DMS153 treated with DMSO at 0.1 percent for 48 hours (cell line): ENCODE data around the gene AK9.
A peak's percentile ranks its signal among the peaks of the same experiment; 100 is the strongest.

Experiments used
- DNase-seq: peaks from one replicate; lab custom pipeline; 2025; ENCODE audit not compliant: unreplicated experiment; lab: John Stamatoyannopoulos, UW

AK9 gene

DNA sequence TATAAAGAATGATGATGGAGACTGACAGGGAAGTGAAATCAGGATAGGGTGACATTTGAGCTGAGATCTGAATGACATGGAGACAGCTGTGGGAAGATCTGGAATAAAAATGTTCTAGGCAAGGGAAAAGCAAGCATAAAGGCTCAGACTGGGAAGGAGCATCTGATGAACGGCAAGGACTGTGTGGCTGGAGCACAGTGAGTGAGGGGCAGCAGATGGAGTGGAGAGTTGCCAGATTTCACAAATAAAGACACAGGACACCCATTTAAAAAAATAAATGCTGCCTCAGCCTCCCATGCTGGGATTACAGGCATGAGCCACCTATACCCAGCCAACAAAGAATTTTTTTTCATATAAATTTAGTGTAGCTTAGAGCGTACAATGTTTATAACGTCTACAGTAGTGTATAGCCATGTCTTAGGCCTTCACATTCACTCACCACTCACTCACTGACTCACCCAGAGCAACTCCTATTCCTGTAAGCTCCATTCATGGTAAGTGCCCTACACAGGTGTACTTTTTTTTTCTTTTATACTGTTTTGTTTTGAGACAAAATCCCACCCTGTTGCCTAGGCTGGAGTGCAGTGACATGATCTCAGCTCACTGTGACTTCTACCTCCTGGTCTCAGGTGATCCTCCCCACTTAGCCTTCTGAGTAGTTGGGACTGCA lies 205.6 kb downstream of the AK9 start:
- DNase-seq, result no peak

DNA sequence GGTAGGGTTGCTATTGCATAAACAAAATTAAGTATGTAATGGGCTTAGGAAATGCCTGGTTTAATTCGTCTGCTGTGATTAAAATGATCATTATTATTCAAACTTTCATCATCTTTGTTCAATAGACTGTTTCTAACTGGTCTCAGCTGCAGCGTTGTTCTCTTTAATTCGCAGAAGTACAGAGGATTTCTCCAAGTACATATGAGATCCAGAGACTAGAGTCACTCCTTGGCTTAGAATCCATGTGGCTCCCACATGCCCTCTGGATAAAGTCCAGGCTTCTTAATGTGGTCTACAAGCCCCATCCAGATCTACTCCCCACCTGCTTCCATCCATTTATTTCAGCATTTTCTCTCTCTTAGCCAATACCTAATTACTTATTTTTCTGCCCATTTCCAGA lies 206.9 kb downstream of the AK9 start:
- no peak for DNase-seq

DNA sequence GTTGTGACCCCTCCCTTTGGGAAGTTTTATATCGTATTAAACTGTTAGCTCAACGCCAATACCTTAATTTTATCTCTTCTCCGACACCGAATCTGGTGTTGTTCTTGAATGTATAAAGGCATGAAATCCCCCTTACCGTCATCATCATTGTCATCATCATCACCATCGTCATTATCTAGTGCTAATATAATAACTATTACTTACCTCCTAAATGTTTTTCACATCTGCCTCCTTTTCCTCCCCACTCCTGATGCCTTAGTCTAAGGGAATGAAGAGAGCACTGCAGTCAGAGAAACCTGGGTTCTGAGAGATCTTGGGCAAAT lies 207.3 kb downstream of the AK9 start:
- no peak for DNase-seq

DNA sequence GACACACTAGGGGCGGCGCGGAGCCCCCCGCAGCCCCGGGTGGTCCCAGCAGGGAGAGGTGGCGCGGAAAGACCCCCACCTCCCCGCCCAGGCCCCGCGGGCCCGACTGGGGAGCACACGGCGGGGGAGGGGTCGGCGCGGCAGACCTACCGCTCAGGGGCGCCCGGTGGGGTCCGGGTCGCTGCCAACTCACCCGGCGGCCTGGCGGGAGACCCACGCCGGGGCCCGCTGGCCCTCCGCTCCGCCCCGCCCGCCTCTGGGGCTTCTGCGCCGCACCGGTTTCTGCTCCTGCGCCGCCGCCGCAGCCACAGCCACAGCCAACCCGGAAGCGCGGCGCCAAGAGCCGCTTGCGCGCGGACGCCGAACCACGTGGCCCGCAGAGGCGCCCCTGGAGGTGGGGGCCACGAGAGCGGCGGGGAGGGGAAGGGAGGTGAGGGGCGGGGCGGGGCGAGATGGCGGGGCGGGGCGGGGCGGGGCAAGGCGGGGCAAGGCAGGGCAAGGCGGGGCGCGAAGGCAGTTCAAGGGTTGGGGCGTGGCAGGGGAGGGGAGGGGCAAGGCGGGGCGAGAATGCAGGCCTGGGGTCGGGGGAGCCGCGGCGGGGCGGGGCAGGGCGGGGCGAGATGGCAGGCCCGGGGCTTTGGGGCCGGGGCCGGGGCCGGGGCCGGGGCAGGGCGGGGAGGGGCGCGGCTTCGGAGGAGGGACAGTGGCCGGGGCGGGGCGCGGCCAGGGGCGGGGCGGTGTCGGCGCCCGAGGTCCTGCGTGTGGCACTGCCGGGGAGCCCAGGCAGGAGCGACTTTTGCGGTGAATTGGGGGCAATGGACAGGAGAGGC lies 207.9 kb downstream of the AK9 start, which contains the start of gene ZBTB24:
ZBTB24 (minus strand) TSS at position 315 of the 830 bp plus-strand sequence. CDS start 1,193 bp downstream, outside the sequence.
- peak; percentile 86 for DNase-seq

DNA sequence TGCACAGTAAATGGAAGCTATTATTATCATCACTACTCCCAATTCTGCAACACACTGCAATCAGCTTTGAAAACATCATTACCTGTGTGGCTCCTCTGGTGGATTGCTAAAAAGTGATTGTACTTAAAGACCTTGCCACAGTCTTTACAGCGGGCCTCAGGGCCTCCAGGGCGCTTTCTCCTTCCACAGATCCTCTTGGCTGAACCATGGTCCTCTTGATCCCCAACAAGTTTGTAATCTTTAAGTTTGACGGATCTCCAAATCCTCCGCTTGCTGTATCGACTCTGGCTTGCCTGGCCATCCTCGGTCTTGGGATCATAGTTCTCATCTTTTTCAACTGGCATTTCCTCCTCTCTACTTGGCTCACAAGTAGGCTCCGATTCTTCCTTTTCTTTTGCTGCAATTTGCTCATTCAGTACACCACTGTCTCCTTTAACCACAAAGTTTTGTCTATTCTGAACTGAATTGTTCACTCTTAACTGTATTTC lies 210.0 kb downstream of the AK9 start:
- DNase-seq, result no peak

DNA sequence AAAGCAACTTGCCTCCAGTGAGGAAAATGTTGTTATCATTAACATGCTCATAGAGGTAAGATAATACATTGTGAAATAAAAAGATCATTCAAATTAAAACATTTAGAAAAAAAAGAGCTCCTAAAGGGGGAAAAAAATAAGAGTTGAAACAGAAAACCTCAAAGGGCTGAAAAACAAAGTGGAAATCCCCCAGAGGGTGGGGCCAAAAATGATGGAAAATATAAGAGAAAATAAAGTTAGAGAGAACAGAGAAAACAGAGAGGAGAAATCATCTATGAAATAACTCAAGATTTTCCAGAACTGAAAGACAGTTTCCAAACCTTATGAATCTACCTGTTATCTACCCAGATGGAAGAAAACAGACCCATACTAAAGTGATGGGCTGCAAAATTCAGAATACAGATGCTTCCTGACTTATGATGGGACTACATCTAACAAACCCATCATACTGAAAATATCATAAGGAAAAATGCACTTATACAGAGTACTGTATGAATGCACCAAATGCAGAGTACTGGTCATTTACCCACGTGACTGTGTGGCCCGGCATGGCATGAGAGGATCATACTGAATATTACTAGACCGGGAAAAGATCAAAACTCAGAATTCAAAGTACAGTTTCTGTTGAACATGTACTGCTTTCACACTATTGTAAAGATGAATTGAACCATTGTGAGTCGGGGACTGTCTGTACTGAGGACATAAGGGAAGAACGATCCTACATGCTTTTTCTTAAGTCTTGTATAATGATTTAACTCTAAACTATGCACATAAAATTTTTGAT lies 212.0 kb downstream of the AK9 start:
- no peak for DNase-seq

DNA sequence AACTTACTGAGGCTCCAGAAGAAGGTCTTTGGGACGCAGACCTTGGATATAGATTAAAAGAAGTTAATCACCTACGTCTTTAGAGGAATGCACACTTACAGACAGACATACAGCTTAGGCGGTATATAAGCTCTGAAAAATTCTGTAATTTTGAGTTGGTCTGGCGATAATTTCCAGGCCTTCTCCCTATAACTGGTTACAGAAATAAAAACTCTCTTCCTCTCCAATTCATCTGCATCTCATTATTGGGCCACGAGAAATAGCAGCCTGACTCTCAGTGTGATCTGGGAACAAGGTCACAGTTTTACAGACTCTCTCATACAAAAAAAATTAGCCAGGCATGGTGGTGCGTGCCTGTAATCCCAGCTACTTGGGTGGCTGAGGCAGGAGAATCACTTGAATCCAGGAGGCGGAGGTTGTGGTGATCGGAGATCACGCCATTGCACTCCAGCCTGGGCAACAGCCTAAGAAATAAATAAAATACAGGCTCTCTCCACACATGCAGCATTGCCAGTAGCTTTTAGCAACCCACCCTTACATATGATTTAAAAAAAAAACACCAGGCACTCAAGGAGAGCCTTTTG lies 212.7 kb downstream of the AK9 start:
- DNase-seq, result no peak

DNA sequence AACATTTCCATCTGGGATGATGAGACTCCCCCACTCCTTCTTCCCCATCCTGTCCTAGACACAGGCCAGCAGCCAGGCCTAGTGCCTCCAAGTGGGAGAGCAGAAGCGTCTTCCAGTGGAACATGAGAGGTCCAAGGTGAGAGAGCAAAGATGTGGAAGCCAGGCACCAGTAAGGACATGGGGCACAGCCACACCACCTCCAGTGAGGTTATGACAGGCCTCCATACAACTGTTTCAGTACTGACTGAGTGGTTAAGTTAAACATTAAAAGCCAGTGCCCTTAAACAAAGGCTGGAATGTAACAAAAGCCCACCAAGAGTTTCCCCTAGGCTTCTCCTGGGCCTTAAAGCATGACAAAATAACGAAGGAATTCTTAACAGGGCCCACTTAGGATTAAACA lies 213.3 kb downstream of the AK9 start:
- DNase-seq, result no peak

DNA sequence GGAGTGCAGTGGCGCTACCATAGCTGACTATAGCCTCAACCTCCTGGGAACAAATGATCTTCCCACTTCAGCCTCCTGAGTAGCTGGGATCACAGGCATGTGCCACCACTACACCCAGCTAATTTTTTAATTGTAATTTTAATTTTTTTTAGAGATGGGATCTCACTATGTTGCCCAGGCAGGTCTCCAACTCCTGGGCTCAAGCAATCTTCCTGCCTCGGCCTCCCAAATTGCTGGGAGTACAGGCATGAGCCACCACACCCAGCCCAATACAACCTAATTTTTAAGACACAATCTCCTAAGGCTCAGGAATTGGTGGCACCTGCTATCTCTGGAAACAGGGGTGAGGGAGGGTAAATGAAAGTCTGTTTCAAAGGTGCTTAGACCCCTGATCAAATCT lies 213.8 kb downstream of the AK9 start:
- DNase-seq, result no peak

DNA sequence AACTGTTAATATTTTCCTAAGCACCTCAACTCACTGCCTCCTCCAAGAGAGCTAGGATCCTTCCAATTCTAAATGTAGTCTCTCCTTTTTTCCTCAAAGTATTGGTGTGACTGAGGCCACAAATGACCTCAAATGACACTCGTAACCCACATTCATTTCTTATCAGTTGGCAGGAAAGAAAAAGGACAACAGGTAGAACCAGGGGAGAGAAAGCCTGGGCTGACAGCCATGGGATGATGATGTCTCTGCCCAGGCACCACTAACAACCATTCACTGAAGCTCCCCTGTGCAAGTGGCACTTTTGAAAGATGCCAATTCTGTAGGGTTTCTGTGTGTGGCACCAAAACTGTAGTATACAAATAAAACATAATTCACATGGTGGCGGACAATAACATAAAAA lies 215.4 kb downstream of the AK9 start:
- DNase-seq, result no peak

DNA sequence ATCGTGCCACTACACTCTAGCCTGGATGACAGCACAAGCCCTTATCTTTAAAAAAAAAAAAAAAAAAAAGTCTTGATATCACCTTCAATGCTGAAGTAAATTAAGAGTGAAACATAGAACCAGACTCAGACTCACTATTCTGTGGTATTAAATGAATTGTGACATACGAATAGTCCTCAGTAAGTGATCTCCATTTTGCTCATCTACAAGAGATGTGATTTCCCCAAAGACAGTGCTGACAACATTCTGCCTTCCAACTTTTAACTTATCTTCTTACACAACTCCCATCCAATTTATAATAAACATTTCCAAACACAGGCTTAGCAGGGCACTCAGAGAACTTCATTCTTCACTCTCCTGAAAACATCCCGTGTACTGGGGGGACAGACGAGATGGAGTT lies 216.0 kb downstream of the AK9 start:
- DNase-seq, result no peak

DNA sequence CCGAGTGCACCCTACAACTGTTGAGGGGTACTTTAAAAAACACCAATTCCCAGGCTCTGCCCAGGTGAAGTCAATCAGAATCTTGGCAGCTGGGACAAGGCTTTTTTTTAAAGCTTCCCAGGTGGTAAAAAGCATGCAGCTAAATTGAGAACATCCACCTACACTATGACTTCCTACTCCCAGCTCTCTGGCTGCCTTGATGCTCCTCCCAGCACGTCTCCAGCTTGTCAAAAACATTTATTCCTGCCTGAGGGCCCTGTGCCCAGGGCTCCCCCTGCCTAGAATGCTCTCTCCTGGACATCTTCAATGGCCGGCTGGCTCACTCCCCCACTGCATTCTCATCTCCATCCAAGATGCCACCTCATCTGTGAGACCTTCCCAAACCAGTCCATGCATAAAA lies 217.9 kb downstream of the AK9 start:
- DNase-seq, result no peak

DNA sequence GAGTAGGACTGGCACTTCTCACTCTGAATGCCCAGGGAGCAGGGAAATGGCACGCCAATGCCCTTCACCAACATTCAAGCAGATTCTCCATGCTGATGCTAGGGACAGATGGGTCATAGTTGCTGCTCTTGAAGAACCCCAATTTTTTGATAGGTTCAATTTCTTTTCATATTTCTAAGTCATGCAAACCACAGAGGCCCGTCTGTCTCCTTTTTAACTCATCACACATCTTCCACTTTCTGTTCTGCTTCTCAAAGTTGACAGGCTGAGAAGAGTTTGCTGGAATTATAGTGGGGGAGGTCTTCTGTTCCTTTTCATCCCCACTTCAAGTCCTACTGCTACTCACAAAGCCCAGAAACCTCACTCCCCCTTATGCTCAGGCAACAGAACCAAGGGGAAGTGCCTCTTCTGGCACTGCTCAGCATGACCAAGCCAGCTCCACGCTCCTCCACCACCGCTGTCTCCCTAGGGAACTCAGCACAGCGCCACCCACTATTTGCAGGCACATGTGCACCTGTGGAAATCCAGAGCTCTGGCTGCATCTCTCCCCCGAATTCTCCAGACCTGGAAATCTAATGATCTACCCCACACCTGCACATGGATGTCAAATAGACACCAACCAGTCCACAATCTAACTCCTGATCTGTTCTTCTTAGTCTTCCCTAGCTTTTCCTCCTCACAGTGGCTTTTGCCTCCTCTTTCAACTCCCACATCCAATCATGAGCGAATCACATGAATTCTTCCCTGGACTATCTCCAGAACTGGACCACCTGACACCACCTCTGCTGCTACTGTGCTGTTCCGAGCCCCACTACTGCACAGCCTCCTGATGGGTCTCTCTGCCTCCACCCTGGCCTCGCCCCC lies 218.6 kb downstream of the AK9 start:
- DNase-seq, result no peak

DNA sequence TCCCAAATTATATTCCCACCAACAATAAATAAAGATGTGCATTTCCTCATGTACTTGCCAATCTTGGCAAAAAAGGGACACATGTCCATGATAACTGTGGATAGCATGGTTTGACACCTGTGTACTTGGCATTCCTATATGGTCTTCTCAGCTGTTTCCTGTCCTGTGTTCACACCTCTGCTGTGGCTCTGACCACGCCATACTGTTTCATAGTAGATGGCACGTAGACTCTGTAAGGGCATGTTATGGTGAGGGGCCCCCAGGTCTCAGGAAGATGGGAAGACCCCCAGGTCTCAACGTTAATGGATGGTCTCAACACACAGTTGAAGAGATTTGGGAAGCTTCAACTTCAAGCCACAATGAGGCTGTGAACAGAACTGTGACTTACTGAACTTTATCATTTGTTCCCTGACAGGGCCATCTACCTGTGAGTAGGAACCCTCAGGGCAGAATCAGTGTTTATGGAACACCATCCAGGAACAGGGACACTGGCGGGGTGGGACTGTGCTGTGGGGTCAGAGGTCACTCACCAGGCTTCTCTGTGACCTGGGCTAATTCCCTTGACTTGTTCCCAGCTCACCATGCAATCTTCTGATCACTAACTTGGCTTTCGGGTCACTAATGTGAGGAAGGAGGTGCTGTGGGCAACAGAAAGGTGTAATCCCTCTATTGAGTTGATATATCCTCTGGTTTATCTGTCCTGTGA lies 219.7 kb downstream of the AK9 start:
- DNase-seq, result no peak

DNA sequence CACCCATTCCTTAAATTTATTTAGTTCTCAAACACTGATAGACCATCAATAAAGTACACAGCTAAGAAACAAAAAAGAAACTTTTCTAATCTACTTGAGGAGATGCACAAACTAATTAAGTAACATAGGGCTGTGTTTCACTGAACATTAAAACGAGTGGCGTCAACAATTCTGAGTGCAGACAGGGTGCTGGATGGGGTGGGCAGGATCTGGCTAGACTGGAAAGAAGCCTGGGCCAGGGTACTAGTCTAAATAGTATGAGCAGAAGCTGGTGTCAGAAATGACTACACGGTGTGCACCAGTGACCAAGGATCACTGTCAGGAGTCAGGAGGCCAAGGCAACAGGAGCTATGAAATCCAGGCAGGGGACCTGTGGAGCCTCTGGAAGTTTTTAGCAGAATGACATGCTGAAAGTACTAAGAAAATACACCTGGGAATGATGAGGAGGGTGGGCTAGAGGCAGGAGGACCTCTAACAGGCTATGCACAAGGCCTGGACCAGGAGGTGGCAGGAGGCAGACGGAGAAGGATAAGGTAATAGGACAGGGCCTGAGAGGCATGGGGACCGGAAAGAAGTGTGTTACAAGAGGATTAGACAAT lies 221.3 kb downstream of the AK9 start:
- DNase-seq, result no peak

DNA sequence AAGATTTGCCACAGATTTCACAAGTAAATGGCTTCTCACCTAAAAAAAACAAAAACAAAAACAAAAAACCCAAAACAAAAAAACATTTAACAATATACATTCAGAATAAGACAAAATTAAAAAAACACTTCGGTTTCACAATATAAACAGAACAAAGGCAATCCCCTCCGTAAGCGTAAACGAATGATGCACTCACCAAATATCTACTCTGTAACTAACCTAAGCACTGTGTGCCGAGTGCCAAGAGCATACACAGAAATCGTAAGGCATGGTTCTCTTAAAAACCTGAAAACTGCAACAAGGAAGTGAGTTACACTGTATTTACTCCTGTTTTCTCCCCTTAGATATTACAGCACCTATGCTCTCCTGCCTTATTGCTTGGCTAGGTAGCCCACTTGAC lies 223.3 kb downstream of the AK9 start:
- no peak for DNase-seq

DNA sequence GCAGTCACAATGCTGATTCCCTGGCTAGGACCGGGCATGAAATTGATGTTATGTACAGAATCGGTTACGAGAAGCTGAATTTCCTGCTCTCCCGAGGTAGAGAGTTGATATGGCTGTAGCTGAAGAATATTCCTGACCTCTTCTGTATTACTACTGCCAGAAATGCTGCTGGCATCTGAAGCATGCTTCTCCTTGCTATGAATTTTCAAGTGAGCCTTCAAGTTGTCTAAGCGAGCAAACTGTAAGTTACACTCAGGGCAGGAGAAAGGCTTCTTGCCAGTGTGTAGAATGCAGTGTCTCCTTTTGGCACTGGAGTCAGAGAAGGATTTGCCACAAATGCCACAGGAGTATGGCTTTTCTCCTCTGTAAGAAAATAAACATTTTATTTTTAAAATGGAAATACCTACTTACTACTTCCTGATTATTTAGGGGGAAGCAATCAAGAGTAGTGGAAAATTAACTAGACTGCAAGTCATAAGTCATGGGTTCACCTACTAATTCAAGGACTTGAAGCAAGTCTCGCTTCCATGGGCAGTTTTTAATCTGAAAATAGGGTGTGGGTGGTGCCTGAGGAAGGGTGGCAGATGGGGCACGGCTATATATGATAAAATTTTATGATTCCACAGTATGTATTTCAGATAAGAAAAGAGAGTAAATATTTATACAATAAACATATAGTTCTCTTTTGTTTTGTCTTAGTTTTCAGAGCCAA lies 224.6 kb downstream of the AK9 start:
- no peak for DNase-seq

DNA sequence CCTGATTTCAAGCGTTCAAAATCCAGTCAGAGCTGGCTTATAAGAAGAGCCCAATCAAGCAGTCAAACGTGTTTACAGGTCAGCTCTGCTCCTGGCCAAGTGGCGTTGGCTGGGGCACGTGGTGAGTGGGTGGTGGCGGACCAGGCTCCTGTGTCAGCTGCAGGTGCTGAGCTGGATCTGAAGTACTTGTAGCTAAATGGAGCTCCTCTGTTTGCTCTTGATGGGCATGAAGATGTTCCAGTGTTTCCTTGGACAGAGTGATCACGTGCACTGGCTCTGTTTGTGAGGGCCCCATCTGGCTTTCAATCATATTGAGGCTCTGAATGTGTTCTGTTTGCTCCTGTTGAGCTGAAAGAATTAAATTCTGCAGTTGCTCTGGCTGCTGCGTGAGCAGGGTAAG lies 225.2 kb downstream of the AK9 start:
- DNase-seq, result peak; percentile 93
